ENCODE measurements around the gene EIF5. TPM values are rescaled to one million over a fixed set of nuclear protein-coding genes. Genes with fewer than 3 reads are reported as not detected.

Gene EIF5
- total and polyA plus RNA-seq, 4 donors: 121 to 435 (median 192) TPM

DNA sequence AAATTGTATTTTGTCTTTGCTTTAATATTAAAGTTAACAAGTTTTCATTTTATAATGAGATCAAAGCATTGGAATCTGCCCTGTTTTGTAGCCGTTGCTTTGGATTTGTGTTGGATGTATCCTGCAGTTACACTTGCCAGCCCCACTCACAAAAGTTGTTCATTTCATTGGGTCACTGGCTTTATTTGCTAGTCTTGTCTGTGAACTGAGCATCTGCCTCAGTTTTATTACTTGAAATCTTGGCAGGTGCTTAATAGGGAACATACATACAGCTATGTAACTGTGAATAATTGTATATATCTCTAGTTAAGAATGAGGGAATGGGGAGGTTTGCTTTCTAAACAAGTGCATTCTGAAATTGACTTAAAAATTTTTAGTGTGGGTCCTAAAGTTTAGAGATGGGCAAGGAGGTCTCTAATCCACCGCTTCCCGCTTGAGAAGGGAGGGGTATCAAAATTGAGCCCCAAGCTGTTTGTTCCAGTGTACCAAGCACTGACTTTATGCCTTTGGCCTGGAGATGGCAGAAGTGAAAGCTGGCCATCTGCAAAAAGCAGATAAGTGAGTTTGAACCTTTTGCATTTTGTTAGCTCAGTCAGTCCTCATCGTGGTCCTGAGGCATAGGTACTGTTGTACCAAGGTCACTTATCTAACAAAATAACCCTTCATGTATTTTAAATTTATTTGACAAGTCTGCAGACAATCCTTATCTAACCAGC lies 9.3 kb downstream of the EIF5 start:
- no peak for DNase-seq (ENCODE audit: low spot score)
- Histone ChIP-seq H3K27me3 (ENCODE audit: control insufficient read depth in 4 of 4, insufficient read depth in 4 of 4, low read length in 3 of 4) (no peaks in the 10 kb centered on the region), H3K27ac (ENCODE audit: low read depth in 1 of 2, low read length in 2 of 2) (no peak overlapping the region), H3K9me3 (ENCODE audit: control insufficient read depth in 4 of 4, low read length in 3 of 4) (no peaks in the 10 kb centered on the region), H3K4me3 (ENCODE audit: low read depth in 1 of 3, low read length in 3 of 3) (no peak overlapping the region), H3K36me3 (ENCODE audit: control insufficient read depth in 4 of 4, insufficient read depth in 3 of 4, low read depth in 1 of 4, low read length in 3 of 4) (peaks cover 20 to 64% (median 61%) of the 10 kb centered on the region in 4 donors), H3K9ac (ENCODE audit: low read depth in 1 of 2, low read length in 2 of 2) (no peak overlapping the region), H3K4me1 (ENCODE audit: control insufficient read depth in 4 of 4, insufficient read depth in 4 of 4, low read length in 3 of 4) (peaks cover 0 to 42% (median 37%) of the 10 kb centered on the region in 4 donors)
- TF ChIP-seq RXRA (IDR thresholded peaks at IDR 0.05) (no peak), FOXA1 (IDR thresholded peaks at IDR 0.05) (no peak), SP1 (IDR thresholded peaks at IDR 0.05) (no peak), HNF4G (IDR thresholded peaks at IDR 0.05) (no peak), YY1 (IDR thresholded peaks at IDR 0.05) (no peak)
- WGBS: 79% methylated on average over 4 of the region's 4 CpGs

DNA sequence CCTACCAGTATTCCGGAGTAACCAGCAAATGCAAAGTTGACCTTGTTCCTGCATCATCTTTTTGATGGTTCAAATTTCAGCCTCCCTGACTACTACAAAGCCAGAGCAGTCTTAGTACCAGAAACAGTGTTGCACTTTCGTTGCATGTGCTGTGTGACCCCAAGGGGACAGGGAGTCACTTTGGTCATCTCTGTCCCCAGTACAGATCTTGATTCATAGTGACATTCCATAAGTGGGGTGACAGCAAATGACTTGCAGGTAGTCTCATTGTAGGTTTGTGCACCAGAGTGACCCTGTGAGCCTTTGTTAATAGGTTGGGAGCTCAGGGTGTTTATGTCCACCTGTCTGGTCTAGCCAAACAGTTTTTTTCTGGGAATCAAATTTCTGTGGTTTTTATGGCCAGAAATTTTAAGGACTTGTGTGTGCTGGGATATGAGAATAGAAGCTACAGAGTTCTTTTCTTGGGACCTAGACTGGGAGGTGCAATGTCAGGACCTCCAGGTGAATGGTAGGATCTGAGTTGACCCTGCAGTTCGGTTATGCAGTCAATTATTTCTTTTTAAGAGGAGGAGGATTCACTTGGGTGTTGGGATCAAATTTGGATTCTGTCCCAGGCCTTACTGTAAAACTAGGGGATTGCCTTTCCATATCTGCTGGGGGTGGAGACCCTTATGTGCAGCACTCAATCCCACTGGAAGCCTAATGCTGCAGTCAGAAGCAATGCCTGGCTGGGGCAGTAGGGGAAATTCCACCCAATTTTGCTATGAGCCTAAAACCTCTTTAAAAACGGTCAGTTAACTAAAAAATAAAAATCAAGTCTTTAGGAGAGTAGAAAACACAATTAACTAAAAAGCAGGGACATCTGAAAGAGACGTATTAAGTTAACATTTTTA lies 10.1 kb downstream of the EIF5 start:
- no peak for DNase-seq (ENCODE audit: low spot score)
- Histone ChIP-seq H3K9ac (ENCODE audit: low read depth in 1 of 2, low read length in 2 of 2) (no peak overlapping the region), H3K4me3 (ENCODE audit: low read depth in 1 of 3, low read length in 3 of 3) (no peak overlapping the region), H3K36me3 (ENCODE audit: control insufficient read depth in 4 of 4, insufficient read depth in 3 of 4, low read depth in 1 of 4, low read length in 3 of 4) (peaks cover 15 to 56% (median 53%) of the 10 kb centered on the region in 4 donors), H3K27me3 (ENCODE audit: control insufficient read depth in 4 of 4, insufficient read depth in 4 of 4, low read length in 3 of 4) (no peaks in the 10 kb centered on the region), H3K4me1 (ENCODE audit: control insufficient read depth in 4 of 4, insufficient read depth in 4 of 4, low read length in 3 of 4) (peaks cover 0 to 38% (median 32%) of the 10 kb centered on the region in 4 donors), H3K27ac (ENCODE audit: low read depth in 1 of 2, low read length in 2 of 2) (no peak overlapping the region), H3K9me3 (ENCODE audit: control insufficient read depth in 4 of 4, low read length in 3 of 4) (no peaks in the 10 kb centered on the region)
- TF ChIP-seq HNF4A (conservative IDR thresholded peaks at IDR 0.05) (no peak), HNF4G (IDR thresholded peaks at IDR 0.05) (no peak), JUND (IDR thresholded peaks at IDR 0.05) (no peak), TAF1 (conservative IDR thresholded peaks at IDR 0.05) (no peak), YY1 (IDR thresholded peaks at IDR 0.05) (no peak), RAD21 (IDR thresholded peaks at IDR 0.05) (no peak), SP1 (IDR thresholded peaks at IDR 0.05) (no peak), RXRA (IDR thresholded peaks at IDR 0.05) (no peak), EGR1 (IDR thresholded peaks at IDR 0.05; ENCODE audit: low read depth in 2 of 2) (no peak), FOXA1 (IDR thresholded peaks at IDR 0.05) (no peak), GABPA (IDR thresholded peaks at IDR 0.05 in 1 of 2, conservative IDR thresholded peaks at IDR 0.05 in 1 of 2) (no peak), FOXA2 (IDR thresholded peaks at IDR 0.05) (no peak)
- TF ChIP-seq, protein P1, sequence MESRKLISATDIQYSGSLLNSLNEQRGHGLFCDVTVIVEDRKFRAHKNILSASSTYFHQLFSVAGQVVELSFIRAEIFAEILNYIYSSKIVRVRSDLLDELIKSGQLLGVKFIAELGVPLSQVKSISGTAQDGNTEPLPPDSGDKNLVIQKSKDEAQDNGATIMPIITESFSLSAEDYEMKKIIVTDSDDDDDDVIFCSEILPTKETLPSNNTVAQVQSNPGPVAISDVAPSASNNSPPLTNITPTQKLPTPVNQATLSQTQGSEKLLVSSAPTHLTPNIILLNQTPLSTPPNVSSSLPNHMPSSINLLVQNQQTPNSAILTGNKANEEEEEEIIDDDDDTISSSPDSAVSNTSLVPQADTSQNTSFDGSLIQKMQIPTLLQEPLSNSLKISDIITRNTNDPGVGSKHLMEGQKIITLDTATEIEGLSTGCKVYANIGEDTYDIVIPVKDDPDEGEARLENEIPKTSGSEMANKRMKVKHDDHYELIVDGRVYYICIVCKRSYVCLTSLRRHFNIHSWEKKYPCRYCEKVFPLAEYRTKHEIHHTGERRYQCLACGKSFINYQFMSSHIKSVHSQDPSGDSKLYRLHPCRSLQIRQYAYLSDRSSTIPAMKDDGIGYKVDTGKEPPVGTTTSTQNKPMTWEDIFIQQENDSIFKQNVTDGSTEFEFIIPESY (IDR thresholded peaks at IDR 0.05): no peak
- TF ChIP-seq, protein P2, sequence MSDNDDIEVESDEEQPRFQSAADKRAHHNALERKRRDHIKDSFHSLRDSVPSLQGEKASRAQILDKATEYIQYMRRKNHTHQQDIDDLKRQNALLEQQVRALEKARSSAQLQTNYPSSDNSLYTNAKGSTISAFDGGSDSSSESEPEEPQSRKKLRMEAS (IDR thresholded peaks at IDR 0.05): no peak
- TF ChIP-seq, protein P3, sequence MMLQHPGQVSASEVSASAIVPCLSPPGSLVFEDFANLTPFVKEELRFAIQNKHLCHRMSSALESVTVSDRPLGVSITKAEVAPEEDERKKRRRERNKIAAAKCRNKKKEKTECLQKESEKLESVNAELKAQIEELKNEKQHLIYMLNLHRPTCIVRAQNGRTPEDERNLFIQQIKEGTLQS (IDR thresholded peaks at IDR 0.05): no peak
- WGBS: 88% methylated on average over 5 of the region's 5 CpGs

Measured in liver (tissue), 9 donors.